GM21737 (cell line): ENCODE results near the gene SNPH.

ENCODE experiments used
- ATAC-seq: cut with Tn5 transposase; IDR thresholded peaks from one replicate; pipeline ENCODE4 v1.9.1; 2021; ENCODE audit warnings: mild to moderate bottlenecking, moderate library complexity; ENCODE audit not compliant: unreplicated experiment

The SNPH gene

GRCh38 chr20:1305712-1306111 is 39.6 kb downstream of the SNPH start:
- ATAC-seq, result no peak

GRCh38 chr20:1306316-1307135 is 40.4 kb downstream of the SNPH start:
- ATAC-seq, result no peak

GRCh38 chr20:1307171-1307570 is 41.1 kb downstream of the SNPH start:
- no peak for ATAC-seq

- ATAC-seq, result no peak
Observed at GRCh38 chr20:1307571-1307971, 41.5 kb downstream of the SNPH start.

- ATAC-seq, result no peak
Observed at GRCh38 chr20:1308067-1308701, 42.1 kb downstream of the SNPH start.

DNA sequence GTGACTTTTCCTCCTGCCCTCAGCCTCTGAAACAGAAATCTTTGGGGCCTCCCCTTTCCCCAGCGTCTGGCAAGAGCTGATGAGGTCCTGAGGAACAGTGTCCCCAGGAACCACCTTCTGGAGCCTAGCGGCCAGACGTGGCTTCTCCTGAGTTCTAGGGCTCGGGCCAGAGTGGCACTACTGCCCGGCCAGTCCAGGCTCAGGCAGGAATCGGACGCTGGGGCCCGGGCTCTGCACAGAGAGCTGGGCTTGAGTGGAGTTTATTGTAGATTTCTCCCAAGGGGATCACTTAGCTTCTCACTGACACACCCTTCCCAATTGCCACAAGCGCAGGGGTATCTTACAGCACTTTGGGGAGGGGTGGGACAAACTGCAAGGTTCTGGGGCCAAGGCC is 42.6 kb downstream of the SNPH start:
- no peak for ATAC-seq

DNA sequence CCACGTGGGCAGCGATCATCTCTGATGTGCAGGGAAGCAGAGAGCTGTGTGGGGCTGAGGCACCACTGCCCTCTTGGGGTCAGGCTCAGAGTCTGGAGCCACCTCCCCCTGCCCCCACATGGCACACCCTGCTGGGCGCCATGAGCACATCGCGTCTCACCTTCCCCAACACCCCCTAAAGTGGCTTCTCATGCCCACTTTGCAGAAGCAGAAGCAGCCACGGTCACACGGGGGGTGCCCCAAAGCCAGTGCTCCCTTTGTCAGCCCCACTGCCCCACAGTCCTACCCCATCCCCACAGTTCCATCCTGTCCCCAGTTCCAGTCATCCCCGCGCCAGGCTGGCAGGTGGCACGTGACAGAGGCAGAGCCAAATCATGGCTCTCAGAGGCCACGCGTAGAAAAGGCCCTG is 43.3 kb downstream of the SNPH start:
- no peak for ATAC-seq

- ATAC-seq, result no peak
Observed at GRCh38 chr20:1310071-1310470, 44.0 kb downstream of the SNPH start.

- no peak for ATAC-seq
Observed at GRCh38 chr20:1310506-1311190, 44.6 kb downstream of the SNPH start.

- no peak for ATAC-seq
Observed at GRCh38 chr20:1312308-1312707, 46.2 kb downstream of the SNPH start.

DNA sequence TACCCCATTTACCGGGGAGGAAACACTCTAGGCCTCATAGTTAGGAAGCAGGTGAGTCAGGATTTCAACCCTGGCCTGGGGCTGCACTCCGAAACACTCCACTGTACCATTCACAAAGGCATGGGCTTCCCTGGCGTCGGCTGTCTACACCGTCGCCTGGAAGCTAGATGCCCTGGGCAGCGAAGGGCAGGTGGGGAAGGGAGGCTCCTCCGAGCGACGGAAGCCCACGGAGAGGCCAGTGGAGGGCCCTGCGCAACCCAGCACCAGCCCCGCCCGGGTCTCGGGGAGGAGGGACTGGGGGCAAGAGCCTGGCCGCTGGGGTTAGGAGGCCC is 46.8 kb downstream of the SNPH start:
- ATAC-seq, result no peak

DNA sequence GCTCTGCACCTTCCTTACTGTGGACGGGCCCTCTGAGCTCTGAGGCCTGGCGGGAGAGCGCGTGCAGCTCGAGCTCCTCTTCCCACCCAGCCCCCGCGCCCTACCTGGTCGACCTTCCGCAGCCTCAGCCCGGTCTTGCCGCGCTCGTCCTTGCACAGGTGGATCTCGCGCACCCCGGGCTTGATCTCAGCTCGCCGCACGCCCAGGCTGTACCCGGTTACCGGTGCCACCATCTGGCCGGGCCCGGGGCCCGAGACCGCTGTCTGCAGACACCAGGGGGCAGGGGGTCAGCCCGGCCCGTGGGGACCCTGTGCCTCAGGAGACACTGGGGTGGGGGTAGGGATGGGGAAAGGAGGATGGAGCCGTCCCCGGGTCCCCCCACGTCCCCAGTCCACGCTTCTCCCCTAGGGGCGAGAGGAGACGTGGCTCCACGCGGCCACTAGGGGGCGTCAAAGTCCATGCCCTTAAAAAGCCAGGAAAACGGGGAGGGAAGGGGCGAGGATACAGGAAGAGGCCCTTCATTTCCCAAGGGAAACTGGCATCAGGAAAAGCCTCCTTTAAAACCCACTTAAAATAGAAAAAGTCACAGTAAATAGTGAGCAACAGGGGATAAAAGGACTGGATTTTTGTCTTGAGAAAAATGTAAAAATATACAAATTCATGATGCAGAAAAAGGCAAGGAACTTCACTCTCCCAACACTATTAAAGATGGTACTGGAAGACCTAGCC is 47.3 kb downstream of the SNPH start:
- ATAC-seq, result no peak

- no peak for ATAC-seq
Observed at GRCh38 chr20:1315804-1316203, 49.7 kb downstream of the SNPH start.

DNA sequence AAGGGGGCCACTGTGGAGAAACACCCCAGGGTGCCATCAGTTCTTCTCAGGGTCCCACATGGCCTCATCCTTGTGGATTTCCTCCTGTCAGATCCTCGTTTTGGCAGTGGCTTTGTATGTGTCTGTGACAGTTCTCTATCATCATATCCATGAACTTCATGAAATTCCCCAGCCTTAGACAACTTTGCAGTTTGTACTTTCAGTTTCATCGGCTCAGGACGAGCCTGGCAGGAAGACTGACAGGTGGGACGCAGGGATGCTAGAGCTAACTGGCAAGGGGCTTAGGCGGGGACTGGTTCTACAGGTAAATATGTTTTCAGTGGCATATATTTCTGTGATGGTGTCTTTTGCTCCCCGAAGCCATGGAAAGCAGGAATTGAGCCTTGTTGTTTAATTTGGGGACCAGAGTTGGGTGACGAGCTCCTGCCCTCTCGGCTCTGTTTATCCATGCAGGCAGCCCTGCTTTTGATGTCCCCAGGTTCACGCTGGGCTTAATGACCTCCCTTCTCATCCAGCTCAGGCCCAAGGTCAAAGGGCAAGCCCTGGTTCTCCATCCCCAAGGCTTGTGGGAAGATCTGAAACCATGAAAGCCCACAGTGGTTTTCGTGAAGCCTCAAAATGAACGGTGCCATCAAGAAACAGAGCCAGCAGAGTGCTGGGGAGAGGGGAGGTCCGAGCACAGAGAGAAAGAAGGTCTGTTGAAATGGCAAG is 51.6 kb downstream of the SNPH start:
- ATAC-seq, result no peak

GRCh38 chr20:1319051-1319450 is 53.0 kb downstream of the SNPH start:
- no peak for ATAC-seq

DNA sequence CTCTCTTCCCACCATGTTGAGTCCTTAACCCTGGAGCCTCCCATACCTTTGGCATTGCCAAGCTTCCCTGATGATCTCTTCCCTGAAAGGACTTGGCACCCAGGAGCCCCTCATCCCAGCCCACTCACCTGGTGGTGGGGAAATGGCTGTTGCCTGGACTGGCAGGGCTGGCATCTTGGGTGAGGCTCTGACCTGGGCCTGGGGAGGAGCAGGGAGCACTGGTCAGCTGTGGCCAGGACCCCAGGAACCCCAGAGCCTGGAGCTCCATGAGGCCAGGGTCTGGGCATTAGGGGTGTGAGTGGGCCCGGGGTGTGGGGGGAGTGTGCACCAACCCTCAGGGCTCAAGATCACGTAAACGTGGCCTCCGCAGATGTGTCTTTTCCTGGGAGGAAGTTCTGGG is 53.4 kb downstream of the SNPH start:
- ATAC-seq, result no peak

DNA sequence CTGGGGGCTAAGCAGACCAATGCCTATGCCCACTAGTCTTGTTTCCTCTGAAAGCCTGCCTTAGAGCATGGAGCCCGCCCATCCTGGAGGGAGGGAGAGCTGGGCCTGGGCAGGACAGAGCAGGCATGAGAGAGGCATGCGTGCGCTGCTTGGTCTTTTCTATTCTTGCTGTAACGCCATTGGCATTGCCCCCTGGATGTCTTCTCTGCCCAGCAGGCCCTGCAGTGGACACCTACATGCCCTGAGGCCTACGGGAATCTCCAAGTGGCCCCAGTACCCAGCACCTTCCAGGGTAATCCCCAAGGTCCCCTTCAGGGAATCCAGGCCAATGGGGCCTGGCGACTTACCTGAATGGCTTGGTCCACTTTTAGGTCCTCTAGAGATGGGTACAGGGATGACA is 53.9 kb downstream of the SNPH start:
- ATAC-seq, result no peak

DNA sequence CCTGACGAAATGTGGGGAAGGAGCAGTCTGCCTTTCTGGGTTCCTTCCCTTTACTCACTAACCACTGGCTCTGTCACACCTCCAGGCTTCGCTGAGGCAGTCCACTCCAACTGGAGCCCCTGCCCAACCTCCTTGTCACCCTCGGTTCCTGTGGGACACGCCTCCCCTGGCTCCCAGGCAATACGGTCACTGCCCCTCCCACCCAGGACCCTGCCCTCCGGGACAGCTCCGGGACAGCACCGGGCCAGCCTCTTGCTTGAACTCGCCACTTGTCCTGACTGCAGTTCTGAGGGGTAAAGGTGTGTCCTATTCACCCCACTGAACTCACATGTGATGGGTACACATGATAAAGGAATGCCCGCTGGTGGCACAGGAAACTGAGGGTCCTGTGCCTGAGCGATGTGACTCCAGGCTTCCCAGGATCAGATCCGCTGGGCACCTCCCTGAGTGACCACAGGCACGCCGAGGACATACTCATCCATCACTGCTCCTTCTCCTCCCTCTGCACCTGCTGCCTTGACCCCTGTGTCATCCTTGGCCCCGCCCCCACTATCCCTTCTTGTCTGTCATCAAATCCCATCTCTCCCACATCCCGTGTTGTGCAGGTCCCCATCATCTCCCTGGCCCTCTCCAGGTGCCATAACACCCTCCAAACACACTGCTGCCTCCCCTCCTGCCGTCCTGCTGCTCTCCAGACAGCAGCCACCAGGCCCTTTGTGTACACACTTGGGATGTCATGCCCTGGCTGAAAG is 55.0 kb downstream of the SNPH start:
- ATAC-seq, result no peak

GRCh38 chr20:1321654-1321939 is 55.5 kb downstream of the SNPH start:
- no peak for ATAC-seq

DNA sequence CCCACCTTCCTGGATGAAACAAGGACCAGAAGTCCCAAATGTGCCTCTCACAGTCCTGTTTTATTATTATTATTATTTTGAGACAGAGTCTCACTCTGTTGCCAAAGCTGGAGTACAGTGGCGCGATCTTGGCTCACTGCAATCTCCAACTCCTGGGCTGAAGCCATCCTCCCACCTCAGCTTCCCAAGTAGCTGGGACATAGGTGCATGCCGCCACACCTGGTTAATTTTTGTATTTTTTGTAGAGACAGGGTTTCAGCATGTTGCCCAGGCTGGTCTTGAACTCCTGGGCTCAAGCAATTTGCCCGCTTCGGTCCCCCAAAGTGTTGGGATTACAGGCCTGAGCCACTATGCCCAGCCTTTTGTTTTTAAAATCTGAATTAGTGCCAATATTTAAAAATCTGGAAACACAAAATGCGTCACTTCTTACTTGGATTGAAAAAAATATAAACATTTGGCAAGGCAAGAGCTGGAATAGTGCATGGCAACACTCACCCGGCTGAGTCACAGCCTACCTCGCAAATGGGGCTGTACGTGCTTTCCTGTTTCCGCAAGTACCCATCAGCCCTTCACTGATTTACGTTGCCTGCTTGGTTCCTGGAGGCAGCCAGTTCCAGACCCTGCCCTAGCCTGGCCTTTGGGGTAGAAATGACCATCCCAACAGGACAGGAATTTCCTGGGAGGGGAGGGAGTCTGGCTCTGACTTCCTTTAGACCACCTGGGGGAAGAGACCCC is 56.6 kb downstream of the SNPH start:
- no peak for ATAC-seq
